ENCODE results near the gene EMILIN1.
"Not testable (repeated sequence)": the region's sequence is repeated elsewhere in the genome, so short reads cannot be mapped to it uniquely, and the experiment has no call there.

Gene EMILIN1

GRCh38 chr2:27053776-27054175, 24.6 kb upstream of the EMILIN1 start:
- ATAC-seq: no peak
- DNase-seq: no peak

GRCh38 chr2:27054721-27055120, 23.7 kb upstream of the EMILIN1 start:
- ATAC-seq (no peak), DNase-seq (no peak)

GRCh38 chr2:27057184-27057583, 21.2 kb upstream of the EMILIN1 start:
- no peak for ATAC-seq
- no peak for DNase-seq

GRCh38 chr2:27058210-27058609, 20.2 kb upstream of the EMILIN1 start:
- ATAC-seq: no peak

GRCh38 chr2:27059141-27059820, 19.1 kb upstream of the EMILIN1 start:
- DNase-seq: no peak

More at GRCh38 chr2:27058210-27058609, 20.2 kb upstream of the EMILIN1 start:
- DNase-seq: no peak

GRCh38 chr2:27060323-27060722, 18.1 kb upstream of the EMILIN1 start:
- no peak for ATAC-seq
- DNase-seq: no peak

More at GRCh38 chr2:27059141-27059820, 19.1 kb upstream of the EMILIN1 start:
- ATAC-seq: no peak

- DNase-seq (no peak), ATAC-seq (no peak)
These were observed 13.3 kb upstream of the EMILIN1 start for GRCh38 chr2:27065128-27065527.

GRCh38 chr2:27067385-27067784, 11.0 kb upstream of the EMILIN1 start:
- DNase-seq: no peak
- ATAC-seq: no peak

- ATAC-seq: no peak
- no peak for DNase-seq
These were observed 9.0 kb upstream of the EMILIN1 start for GRCh38 chr2:27069436-27069835.

- DNase-seq (no peak), ATAC-seq (no peak)
These were observed 8.3 kb upstream of the EMILIN1 start for GRCh38 chr2:27069961-27070618.

GRCh38 chr2:27070653-27071276, 7.7 kb upstream of the EMILIN1 start:
- ATAC-seq: peak; percentile 1
- no peak for DNase-seq

- DNase-seq (peak; percentile 94), ATAC-seq (peak; percentile 96)
These were observed 7.0 kb upstream of the EMILIN1 start, which contains the start of gene OST4 for GRCh38 chr2:27071277-27071989. OST4 (minus strand) TSS chr2:27071654.

GRCh38 chr2:27071990-27072830, 6.2 kb upstream of the EMILIN1 start:
- peak; percentile 70 for DNase-seq
- ATAC-seq: peak; percentile 38

- ATAC-seq (no peak), DNase-seq (no peak)
These were observed 5.5 kb upstream of the EMILIN1 start for GRCh38 chr2:27072920-27073319.

- no peak for ATAC-seq
- no peak for DNase-seq
These were observed 4.6 kb upstream of the EMILIN1 start for GRCh38 chr2:27073782-27074181.

GRCh38 chr2:27074738-27075565, 3.5 kb upstream of the EMILIN1 start:
- ATAC-seq (no peak), DNase-seq (peak; percentile 50)

GRCh38 chr2:27075566-27075871, 2.9 kb upstream of the EMILIN1 start:
- not testable (repeated sequence) for ATAC-seq, DNase-seq

GRCh38 chr2:27076323-27076722, 2.1 kb upstream of the EMILIN1 start:
- DNase-seq: no peak

GRCh38 chr2:27077231-27077630, 1.2 kb upstream of the EMILIN1 start:
- ATAC-seq (no peak), DNase-seq (no peak)

More at GRCh38 chr2:27076323-27076722, 2.1 kb upstream of the EMILIN1 start:
- no peak for ATAC-seq

GRCh38 chr2:27079233-27080139, 1.1 kb downstream of the EMILIN1 start:
- no peak for DNase-seq
- no peak for ATAC-seq

Data from stimulated activated naive CD8-positive, alpha-beta T cell treated with anti-CD3 and anti-CD28 coated beads, Interleukin-15, Interleukin-2, amounts not matched to agents 100 U/mL and 50 U/mL, for 24 hours (primary cell).